RWPE2 (cell line): ENCODE measurements around the gene CRTC1.

ENCODE experiments used
- ATAC-seq: fragments of 200-7000 bp; cut with Tn5 transposase; 3 replicates; pipeline ENCODE4 v1.9.1; 2021; ENCODE audit warnings: low read depth
- DNase-seq: peaks from one replicate; pipeline ENCODE4 v3.0.0-alpha.2; 2020; ENCODE audit warnings: low spot score
- H3K27ac ChIP-seq: fragments of 450-650 bp; 2 replicates; pipeline ENCODE4 v1.5.1; 2017; ENCODE audit warnings: mild to moderate bottlenecking; ENCODE audit not compliant: poor library complexity, severe bottlenecking
- H3K27me3 ChIP-seq: fragments of 250-450 bp; sonication (Bioruptor Pico); 2 replicates; pipeline ENCODE4 v1.5.1; 2021; ENCODE audit warnings: mild to moderate bottlenecking, moderate library complexity; ENCODE audit not compliant: insufficient read depth, poor library complexity, severe bottlenecking
- H3K36me3 ChIP-seq: fragments of 250-450 bp; sonication (Bioruptor Pico); 2 replicates; pipeline ENCODE4 v1.5.1; 2020; ENCODE audit warnings: low read depth, mild to moderate bottlenecking, moderate library complexity
- H3K4me1 ChIP-seq: fragments of 250-450 bp; sonication (Bioruptor Pico); 2 replicates; pipeline ENCODE4 v1.5.1; 2021; ENCODE audit warnings: mild to moderate bottlenecking, moderate library complexity; ENCODE audit not compliant: insufficient read depth, poor library complexity, severe bottlenecking
- H3K4me3 ChIP-seq: fragments of 250-450 bp; sonication (Bioruptor Pico); 2 replicates; pipeline ENCODE4 v1.5.1; 2021; ENCODE audit warnings: mild to moderate bottlenecking, moderate library complexity; ENCODE audit not compliant: severe bottlenecking
- H3K9me3 ChIP-seq: fragments of 250-450 bp; sonication (Bioruptor Pico); 2 replicates; pipeline ENCODE4 v1.5.1; 2021; ENCODE audit warnings: mild to moderate bottlenecking, moderate library complexity; ENCODE audit not compliant: severe bottlenecking
- TF ChIP-seq, protein P1 (sequence below): fragments of 450-650 bp; IDR thresholded peaks from one replicate; pipeline ENCODE4 v1.5.1; 2017; ENCODE audit warnings: mild to moderate bottlenecking, moderate library complexity; ENCODE audit not compliant: poor library complexity, severe bottlenecking

Gene CRTC1

DNA sequence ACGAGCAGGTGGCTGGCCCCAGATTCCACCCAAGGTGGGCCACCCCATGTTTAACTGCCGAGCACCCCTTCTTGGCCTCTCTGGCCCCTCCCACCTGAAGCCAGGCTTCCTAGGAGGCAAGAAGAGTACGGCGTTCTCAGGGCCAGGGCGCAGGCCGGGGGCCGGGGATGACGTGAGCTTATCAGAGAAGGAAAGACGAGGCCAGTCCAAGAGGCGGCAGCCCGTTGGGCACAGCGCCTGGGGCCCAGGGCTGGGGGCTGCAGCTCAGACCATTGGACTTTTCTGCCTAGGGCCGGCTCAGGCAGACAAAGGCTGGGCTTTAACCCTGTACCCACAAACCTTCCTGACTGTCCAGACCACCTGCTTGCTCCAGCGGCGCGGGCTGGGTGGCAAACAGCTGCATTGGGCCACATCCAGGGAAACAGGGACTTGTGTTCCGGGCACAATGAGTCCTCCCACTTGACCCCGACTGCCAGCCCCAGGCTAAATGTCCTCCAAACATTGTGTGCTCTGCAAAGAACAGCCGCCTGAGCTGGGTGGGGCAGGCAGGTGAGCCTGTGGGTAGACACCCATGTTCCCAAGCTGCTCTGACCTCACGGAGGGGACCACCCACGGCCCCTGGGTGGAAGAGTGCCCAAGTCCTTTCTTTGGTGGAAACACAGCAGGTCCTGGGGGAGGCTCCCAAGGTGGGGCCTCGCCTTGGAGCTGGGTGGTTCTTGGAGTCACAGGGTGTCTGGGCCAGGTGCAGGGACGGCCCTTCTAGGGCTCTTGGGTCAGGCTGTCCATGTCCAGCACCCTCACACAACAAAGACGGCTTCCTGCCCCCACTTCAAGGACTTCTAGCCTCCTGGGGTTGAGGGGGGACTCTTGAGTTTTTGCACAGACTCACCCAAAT, 85.8 kb downstream of the CRTC1 start:
- DNase-seq (no peak), ATAC-seq (no peak)
- Histone ChIP-seq H3K9me3 (no peaks in the 10 kb centered on the region), H3K27ac (no peak overlapping the region), H3K4me3 (no peak overlapping the region), H3K27me3 (no peaks in the 10 kb centered on the region), H3K4me1 (peaks cover 21% of the 10 kb centered on the region), H3K36me3 (no peaks in the 10 kb centered on the region)
- TF ChIP-seq, protein P1, sequence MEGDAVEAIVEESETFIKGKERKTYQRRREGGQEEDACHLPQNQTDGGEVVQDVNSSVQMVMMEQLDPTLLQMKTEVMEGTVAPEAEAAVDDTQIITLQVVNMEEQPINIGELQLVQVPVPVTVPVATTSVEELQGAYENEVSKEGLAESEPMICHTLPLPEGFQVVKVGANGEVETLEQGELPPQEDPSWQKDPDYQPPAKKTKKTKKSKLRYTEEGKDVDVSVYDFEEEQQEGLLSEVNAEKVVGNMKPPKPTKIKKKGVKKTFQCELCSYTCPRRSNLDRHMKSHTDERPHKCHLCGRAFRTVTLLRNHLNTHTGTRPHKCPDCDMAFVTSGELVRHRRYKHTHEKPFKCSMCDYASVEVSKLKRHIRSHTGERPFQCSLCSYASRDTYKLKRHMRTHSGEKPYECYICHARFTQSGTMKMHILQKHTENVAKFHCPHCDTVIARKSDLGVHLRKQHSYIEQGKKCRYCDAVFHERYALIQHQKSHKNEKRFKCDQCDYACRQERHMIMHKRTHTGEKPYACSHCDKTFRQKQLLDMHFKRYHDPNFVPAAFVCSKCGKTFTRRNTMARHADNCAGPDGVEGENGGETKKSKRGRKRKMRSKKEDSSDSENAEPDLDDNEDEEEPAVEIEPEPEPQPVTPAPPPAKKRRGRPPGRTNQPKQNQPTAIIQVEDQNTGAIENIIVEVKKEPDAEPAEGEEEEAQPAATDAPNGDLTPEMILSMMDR, result no peak

DNA sequence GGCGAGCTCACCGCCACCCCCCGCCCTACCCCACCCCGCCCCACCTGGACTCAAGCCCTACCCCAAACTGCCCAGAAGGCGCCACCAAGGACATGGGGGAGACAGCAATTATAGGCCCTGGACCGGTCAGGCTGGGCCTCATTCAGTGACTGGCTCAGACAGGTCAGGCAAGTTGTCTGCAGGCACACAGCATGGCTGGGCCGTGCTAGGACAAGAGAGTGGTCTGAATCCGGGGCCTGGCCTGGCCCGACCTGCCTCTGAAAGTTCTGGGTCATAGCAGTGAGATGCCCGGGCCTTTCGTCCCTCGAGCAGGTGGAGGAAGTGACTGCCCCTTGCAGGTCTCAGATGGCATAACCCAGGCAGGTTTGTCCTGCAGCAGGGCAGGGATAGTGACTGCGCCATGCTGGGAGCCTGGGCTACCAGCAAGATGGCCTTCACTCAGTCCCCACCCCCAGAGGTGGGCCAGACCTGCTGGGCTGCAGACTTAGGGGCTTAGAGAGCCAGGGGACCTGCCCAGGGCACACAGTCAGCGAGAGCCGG, 86.6 kb downstream of the CRTC1 start:
- Histone ChIP-seq H3K4me3 (no peak overlapping the region), H3K9me3 (no peaks in the 10 kb centered on the region), H3K36me3 (no peaks in the 10 kb centered on the region), H3K27ac (no peak overlapping the region), H3K27me3 (no peaks in the 10 kb centered on the region), H3K4me1 (peaks cover 13% of the 10 kb centered on the region)
- DNase-seq (no peak), ATAC-seq (no peak)
- TF ChIP-seq, protein P1, result no peak

DNA sequence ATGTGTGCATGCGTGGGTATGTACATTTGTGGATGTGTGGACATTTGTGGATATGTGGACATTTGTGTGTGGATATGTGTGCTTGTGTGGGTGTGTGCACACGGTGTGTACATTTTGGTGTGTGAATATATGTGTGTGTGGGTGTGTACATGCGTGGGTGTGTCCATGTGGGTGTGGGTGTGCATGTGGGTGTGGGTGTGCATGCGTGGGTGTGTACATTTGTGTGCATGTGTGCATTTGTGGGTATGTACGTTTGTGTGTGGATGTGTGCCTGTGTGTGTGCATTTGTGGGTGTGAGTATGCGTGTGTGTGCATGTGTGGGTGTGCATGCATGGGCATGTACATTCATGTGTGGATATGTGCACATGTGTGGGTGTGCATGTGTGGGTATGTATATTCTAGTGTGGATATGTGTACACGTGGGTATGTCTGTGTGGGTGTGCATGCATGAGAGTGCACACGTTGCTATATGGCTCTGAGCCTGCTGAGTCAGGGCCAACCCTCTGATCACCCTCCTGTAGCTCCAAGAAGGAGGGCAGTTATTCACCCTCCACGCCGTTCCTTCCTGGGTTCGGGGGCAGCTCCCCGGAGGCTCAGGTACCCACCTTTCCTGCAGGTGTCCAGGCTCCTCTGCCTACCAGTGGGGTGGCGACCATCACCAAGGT, 87.3 kb downstream of the CRTC1 start:
- TF ChIP-seq, protein P1, result no peak
- Histone ChIP-seq H3K9me3 (no peaks in the 10 kb centered on the region), H3K36me3 (no peaks in the 10 kb centered on the region), H3K4me3 (no peak overlapping the region), H3K27ac (no peak overlapping the region), H3K27me3 (no peaks in the 10 kb centered on the region), H3K4me1 (peaks cover 10% of the 10 kb centered on the region)
- ATAC-seq (no peak), DNase-seq (no peak)

DNA sequence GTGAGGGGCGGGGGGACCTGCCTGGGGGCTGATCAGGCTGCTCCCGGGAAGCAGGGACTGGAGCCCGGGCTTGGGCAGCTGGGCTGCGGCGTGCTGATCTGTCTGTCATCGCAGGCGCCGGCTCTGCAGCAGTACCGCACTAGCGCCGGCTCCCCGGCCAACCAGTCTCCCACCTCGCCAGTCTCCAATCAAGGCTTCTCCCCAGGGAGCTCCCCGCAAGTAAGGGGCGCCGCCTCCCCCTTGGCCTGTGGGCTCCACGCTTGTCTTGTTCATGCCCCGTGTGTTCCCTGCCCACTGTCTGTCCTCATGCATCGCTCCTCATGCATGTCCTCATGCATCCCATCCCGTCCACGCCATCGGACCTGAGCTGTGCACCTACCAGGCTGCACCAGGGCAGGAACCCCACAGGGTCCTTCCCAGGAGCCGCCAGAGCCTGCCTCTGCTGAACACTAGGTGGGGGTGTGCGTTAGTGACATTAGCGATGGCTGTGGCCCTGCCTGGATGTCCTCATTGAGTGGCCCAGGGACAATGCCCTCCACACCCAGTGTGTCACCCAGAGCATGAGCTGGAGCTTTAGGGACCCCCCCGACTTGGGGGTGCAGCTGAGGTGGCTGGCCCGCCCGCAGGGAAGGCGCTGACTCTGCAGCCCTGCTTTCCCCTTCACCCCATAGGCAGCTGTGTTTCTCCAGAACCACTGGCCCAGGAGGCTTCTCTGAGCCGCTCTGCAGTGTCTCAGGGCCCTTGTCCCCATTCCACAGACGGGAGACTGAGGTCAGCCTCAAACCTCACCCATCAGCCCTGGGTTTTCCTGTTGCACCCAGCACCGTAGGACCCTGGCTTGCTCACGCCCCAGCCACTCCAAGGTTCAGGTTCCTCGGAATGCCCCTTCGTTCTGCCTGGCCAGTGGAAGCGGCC, 88.1 kb downstream of the CRTC1 start:
- no peaks in the 10 kb centered on the region for H3K9me3 ChIP-seq
- H3K4me3 ChIP-seq, result no peak overlapping the region
- no peak for DNase-seq
- TF ChIP-seq, protein P1, result peak; percentile 25
- no peaks in the 10 kb centered on the region for H3K36me3 ChIP-seq
- no peaks in the 10 kb centered on the region for H3K27me3 ChIP-seq
- no peak overlapping the region for H3K27ac ChIP-seq
- no peak for ATAC-seq
- H3K4me1 ChIP-seq, result peaks cover 10% of the 10 kb centered on the region
